Lower lobe of right lung (tissue), 2 donors: Measurements from ENCODE around the gene RPSA. TPM values are rescaled to one million over a fixed set of nuclear protein-coding genes. Genes with fewer than 3 reads are reported as not detected.

Experiments used
- ATAC-seq, 2 donors: fragments of 200-7000 bp; cut with Tn5 transposase; one replicate each; pipeline ENCODE4 v1.9.1; 2020 to 2022; ENCODE audit warnings: mild to moderate bottlenecking in 2 of 2, moderate library complexity in 2 of 2
- DNase-seq: peaks from one replicate; pipeline ENCODE4 v3.0.0-alpha.2; 2020
- H3K27ac ChIP-seq: fragments of 200-600 bp; one replicate; pipeline ENCODE4 v1.8.0; 2022
- H3K27me3 ChIP-seq: fragments of 200-600 bp; one replicate; pipeline ENCODE4 v1.8.0; 2022; ENCODE audit warnings: low read depth
- H3K36me3 ChIP-seq: fragments of 200-600 bp; one replicate; pipeline ENCODE4 v1.8.0; 2022; ENCODE audit warnings: mild to moderate bottlenecking
- H3K4me1 ChIP-seq: fragments of 200-600 bp; one replicate; pipeline ENCODE4 v1.8.0; 2022
- H3K4me3 ChIP-seq: fragments of 200-600 bp; one replicate; pipeline ENCODE4 v1.8.0; 2022; ENCODE audit warnings: mild to moderate bottlenecking
- H3K9me3 ChIP-seq: fragments of 200-600 bp; one replicate; pipeline ENCODE4 v1.8.0; 2022
- intact Hi-C: fragments of 100-400 bp; cut with DNase I; formaldehyde crosslinking; loops from one replicate; pipeline ENCODE4 v1.11.0; 2022
- total RNA-seq: library from RNA; stranded (reverse); fragmentation: NEBNext Ultra II Directional; extraction: Animal tissue kit (Norgen Biotek cat#: 25700); gene quantifications from one replicate; pipeline ENCODE4 v1.2.1, GENCODE V29; 2021
- TF ChIP-seq, protein P1 (sequence below): fragments of 200-600 bp; IDR thresholded peaks from one replicate; pipeline ENCODE4 v1.8.0; 2022; ENCODE audit warnings: antibody characterized with exemption, mild to moderate bottlenecking
- donor health status: DM: no; HTN: yes; CAD: no; lungs with severe emphysema.

RPSA gene
- total RNA-seq, 1 donor from 2014 or later: 778 TPM

GRCh38 chr3:39386318-39386717, 20.2 kb upstream of the RPSA start:
- peaks cover 34% of the 10 kb centered on the region for H3K4me1 ChIP-seq
- no peak for DNase-seq
- ATAC-seq: no peak
- peaks cover 22% of the 10 kb centered on the region for H3K36me3 ChIP-seq
- no peak overlapping the region for H3K4me3 ChIP-seq
- H3K27ac ChIP-seq: no peak overlapping the region
- intact Hi-C loops: no loop called here
- TF ChIP-seq, protein P1, sequence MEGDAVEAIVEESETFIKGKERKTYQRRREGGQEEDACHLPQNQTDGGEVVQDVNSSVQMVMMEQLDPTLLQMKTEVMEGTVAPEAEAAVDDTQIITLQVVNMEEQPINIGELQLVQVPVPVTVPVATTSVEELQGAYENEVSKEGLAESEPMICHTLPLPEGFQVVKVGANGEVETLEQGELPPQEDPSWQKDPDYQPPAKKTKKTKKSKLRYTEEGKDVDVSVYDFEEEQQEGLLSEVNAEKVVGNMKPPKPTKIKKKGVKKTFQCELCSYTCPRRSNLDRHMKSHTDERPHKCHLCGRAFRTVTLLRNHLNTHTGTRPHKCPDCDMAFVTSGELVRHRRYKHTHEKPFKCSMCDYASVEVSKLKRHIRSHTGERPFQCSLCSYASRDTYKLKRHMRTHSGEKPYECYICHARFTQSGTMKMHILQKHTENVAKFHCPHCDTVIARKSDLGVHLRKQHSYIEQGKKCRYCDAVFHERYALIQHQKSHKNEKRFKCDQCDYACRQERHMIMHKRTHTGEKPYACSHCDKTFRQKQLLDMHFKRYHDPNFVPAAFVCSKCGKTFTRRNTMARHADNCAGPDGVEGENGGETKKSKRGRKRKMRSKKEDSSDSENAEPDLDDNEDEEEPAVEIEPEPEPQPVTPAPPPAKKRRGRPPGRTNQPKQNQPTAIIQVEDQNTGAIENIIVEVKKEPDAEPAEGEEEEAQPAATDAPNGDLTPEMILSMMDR: no peak
- no peaks in the 10 kb centered on the region for H3K9me3 ChIP-seq
- no peaks in the 10 kb centered on the region for H3K27me3 ChIP-seq

- intact Hi-C loops: no loop called here
- peaks cover 32% of the 10 kb centered on the region for H3K4me1 ChIP-seq
- H3K9me3 ChIP-seq: no peaks in the 10 kb centered on the region
- ATAC-seq (no peak), DNase-seq (no peak)
- peaks cover 34% of the 10 kb centered on the region for H3K36me3 ChIP-seq
- H3K27ac ChIP-seq: no peak overlapping the region
- TF ChIP-seq, protein P1: no peak
- H3K4me3 ChIP-seq: no peak overlapping the region
- no peaks in the 10 kb centered on the region for H3K27me3 ChIP-seq
Measured at GRCh38 chr3:39387411-39387975, 19.0 kb upstream of the RPSA start.

DNA sequence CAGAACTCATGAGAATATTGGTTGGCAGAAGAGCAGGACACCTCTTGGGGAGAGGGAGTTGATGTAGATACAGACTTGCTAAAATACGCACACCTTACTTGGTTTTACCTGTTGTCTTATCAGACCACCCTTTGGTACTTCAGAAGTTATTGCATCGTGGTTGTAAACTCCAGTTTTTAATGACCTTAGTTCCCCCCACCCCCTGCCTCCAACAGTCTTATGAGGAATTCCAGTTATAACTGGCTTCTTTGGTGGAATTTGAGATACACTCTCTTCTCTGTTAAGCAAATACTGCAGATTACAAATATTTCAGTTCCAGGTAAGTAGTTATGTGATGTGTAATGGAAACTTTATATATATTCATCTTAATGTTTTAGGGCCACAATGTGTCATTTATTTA, 18.4 kb upstream of the RPSA start:
- intact Hi-C loops: no loop called here

DNA sequence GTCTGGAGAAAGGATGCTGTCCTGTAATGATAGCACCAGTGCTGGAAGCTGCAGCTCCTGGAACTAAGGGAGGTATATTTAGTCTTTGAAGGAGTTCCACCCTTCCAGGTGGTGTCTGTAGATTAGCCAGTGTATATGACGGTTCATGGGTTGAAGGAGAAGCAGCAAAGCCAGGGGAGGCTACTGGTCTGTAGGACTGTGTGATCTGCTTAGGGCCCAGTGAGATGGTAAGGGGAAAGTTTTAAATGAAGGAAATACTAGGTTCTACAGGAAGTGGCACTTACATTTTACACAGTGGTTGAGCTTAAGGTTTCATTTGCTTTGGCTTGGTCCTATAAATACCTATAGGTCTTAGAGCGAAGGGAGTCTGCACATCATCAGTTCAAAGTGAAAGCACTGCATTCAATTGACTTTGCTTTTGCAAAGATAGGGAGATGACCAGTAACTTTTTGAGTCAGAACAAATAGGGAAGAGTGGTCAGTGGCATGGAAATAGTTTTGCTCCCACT, 17.7 kb upstream of the RPSA start:
- Histone ChIP-seq H3K27ac (no peak overlapping the region), H3K4me3 (no peak overlapping the region), H3K27me3 (no peaks in the 10 kb centered on the region), H3K36me3 (peaks cover 47% of the 10 kb centered on the region), H3K9me3 (no peaks in the 10 kb centered on the region), H3K4me1 (peaks cover 26% of the 10 kb centered on the region)
- DNase-seq (no peak), ATAC-seq (no peak)
- TF ChIP-seq, protein P1: no peak
- intact Hi-C loops: no loop called here

More for the DNA sequence above, 18.4 kb upstream of the RPSA start:
- Histone ChIP-seq H3K27me3 (no peaks in the 10 kb centered on the region), H3K36me3 (peaks cover 41% of the 10 kb centered on the region), H3K9me3 (no peaks in the 10 kb centered on the region), H3K4me1 (peaks cover 26% of the 10 kb centered on the region), H3K4me3 (no peak overlapping the region), H3K27ac (no peak overlapping the region)
- no peak for DNase-seq
- no peak for ATAC-seq
- TF ChIP-seq, protein P1: no peak

DNA sequence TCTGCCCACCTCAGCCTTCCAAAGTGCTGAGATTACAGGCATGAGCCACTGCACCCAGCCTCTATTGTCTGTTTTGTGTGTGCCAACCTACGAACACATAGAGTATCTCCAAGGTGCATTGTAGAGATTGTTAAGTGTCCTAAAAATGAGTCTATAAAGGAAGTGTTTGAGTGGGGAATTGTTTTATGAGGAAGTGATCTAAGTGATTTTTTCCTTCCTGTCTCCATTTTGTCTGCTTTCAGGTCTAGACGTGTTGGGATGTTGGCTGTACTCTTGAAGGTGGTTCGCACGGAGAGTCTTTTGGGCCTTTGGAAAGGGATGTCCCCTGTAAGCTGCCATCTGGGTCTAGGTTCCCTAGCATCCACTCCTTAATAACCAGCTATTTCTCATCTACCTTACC, 16.3 kb upstream of the RPSA start:
- DNase-seq (no peak), ATAC-seq (no peak)
- Histone ChIP-seq H3K27ac (no peak overlapping the region), H3K27me3 (no peaks in the 10 kb centered on the region), H3K9me3 (no peaks in the 10 kb centered on the region), H3K36me3 (peaks cover 61% of the 10 kb centered on the region), H3K4me1 (peaks cover 18% of the 10 kb centered on the region), H3K4me3 (no peak overlapping the region)
- intact Hi-C loops: no loop called here
- TF ChIP-seq, protein P1: no peak
